HG02571 (cell line): ENCODE results near the gene CLDN34.

Experiments
- ATAC-seq: cut with Tn5 transposase; IDR thresholded peaks from one replicate; pipeline ENCODE4 v1.9.1; 2021; ENCODE audit warnings: mild to moderate bottlenecking, moderate library complexity; ENCODE audit not compliant: unreplicated experiment

The CLDN34 gene

GRCh38 chrX:9980401-9980800, 13.2 kb downstream of the CLDN34 start:
- no peak for ATAC-seq

GRCh38 chrX:9980927-9981326, 13.8 kb downstream of the CLDN34 start:
- no peak for ATAC-seq

GRCh38 chrX:9983441-9983840, 16.3 kb downstream of the CLDN34 start:
- ATAC-seq: no peak

DNA sequence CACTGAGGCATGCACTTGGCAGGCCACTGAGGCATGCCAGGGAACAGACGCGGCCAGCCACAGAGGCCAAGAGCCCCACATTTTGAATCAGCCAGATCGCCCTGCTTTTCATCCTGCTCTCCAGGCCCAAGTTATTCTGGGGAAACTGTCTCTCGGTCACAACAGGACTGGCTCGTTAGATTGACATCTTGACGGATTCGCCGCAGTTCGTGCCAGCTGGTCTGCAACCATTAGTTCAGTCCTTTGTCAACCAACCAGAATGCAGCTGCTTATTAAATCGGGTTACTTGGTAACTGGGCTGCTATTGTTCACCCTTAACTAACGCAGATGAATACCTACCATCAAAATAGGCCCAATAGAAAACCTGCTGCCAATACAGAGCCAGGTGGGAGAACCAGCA, 16.7 kb downstream of the CLDN34 start:
- no peak for ATAC-seq

DNA sequence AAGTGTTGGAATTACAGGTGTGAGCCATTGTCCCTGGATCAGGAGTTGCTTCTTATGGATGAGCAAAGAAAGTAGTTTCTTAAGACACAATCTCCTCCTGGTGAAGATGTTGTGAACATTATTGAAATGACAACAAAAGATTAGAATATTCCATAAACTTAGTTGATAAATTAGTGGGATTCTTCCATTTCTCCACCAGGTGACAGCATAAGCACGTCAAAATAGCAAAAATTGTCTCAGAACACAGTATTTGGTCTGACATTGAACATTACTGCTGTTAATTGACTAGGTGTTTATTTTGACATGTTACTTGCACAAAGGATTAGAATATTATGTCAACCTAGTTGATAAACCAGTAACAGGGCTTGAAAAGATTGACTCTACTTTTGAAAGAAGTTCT, 21.6 kb downstream of the CLDN34 start:
- no peak for ATAC-seq

GRCh38 chrX:9992061-9992460, 24.9 kb downstream of the CLDN34 start:
- no peak for ATAC-seq

DNA sequence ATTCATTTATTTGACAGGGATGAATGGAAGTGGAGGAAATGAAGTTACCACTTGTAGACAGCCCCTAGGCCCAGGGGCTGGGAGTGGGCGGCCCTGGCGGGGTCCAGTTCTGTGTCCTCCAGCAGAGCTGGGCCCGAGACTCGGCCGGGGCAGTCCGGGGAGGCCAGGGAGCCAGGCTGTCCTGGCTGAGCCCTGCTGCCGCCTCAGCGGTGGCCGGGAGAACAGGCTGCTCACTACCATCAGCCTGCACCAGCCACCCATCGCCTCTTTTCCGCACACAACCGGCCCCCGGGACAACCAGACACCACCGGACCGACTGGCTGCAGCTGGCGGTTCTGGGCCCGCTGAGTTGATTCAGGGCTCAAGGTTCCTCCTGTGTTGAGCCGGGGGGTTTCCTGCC, 25.6 kb downstream of the CLDN34 start:
- ATAC-seq: no peak

- peak; percentile 61 for ATAC-seq
Observed at GRCh38 chrX:9995855-9996339, 28.7 kb downstream of the CLDN34 start.

GRCh38 chrX:9997041-9997440, 29.9 kb downstream of the CLDN34 start:
- ATAC-seq: no peak

DNA sequence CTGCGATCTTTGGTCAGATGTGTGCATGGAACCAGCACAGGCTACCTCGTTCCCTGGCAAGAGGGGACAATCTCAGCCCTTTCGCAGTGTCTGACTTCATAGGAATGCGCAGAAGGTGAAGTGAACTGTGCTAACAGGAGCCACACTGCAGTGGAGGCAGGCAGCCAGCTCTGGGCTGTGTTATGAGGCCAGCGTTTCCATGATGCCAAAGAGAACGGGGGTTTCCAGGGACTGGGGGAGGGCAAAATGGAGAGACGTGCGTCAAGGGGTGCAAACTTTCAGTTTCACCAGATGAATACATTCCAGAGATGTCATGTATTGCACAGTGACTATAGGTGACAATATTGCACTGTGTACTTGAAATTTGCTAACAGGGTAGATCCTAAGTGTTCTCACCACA, 30.4 kb downstream of the CLDN34 start:
- ATAC-seq: no peak

DNA sequence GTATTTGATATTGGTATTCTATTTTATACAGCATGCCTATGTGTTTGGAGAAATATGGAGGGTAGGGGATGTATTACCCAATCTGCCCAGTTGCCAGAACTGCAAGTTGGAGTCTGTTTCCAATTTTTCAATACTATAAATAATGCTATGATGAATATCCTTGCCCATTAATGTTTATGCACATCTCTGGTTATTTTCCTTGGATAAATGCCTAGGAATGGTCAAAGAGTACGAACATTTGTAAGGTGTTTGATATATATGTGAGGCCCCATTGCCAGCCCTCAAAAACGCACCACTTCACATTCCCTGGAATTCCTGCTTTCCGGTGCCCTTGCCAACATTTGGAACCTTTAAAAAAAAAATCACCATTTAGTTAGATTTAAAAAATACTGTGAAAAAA, 34.3 kb downstream of the CLDN34 start:
- ATAC-seq: no peak

- ATAC-seq: no peak
Observed at GRCh38 chrX:10004832-10005475, 37.8 kb downstream of the CLDN34 start.

- ATAC-seq: no peak
Observed at GRCh38 chrX:10006086-10006485, 38.9 kb downstream of the CLDN34 start.

DNA sequence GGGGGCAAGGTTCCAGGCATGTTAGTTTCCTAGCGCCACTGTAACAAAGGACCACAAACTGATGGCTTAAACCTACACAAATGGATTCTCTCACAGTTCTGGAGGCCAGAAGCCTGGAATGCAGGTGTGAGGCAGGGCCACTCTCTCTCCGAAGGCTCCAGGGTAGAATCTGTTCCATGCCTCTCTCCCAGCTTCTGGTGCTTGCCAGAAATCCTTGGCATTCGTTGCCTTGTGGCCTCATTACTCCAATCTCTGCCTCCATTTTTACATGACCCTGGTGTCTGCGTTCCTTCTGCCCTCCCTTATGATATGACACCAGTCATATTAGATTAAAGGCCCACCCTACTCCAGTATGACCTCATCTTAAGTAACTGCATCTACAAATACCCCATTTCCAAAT, 39.6 kb downstream of the CLDN34 start:
- no peak for ATAC-seq

GRCh38 chrX:10007621-10008020, 40.5 kb downstream of the CLDN34 start:
- ATAC-seq: no peak

DNA sequence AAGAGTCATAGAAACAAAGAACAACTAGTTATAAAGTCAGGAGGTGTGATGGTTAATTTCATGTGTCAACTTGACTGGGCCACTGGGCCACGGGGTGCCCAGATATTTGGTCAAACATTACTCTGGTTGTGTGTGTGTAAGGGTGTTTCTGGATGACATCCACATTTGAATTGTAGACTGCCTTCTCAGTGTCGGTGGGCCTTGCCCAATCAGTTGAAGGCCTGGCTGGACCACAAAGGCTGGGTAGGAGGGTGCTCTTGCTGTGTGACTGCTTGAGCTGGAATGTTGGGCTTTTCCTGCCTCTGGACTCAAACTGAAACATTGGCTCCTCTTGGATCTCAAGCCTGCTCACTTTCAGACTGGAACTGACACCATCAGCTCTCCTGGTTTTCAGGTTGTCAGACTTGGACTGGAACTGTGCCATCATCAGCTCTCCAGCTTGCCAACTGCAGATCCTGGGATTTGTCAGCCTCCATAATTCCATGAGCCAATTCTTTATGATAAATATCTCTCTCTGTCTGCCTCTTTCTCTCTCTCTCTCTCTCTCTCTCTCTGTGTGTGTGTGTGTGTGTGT, 41.4 kb downstream of the CLDN34 start:
- ATAC-seq: no peak

DNA sequence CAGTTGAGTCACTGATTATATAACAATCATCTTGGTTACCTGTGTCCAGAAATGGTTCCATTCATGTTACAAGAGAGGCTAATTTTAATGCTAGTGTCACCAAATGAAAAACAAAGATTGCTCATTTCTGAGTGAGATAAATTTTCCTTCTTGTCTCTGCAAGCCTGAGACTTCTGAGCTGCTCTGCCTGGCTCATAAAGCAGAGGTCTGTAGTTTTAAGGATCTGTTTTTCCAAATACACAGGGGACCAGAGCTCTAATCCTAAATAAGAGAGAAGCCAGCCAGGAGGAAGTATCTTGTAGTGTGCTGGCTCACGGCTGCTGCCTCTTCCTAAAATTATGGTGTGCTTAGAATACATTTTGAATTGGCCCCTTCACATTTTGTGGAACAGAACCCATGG, 42.6 kb downstream of the CLDN34 start:
- ATAC-seq: no peak

DNA sequence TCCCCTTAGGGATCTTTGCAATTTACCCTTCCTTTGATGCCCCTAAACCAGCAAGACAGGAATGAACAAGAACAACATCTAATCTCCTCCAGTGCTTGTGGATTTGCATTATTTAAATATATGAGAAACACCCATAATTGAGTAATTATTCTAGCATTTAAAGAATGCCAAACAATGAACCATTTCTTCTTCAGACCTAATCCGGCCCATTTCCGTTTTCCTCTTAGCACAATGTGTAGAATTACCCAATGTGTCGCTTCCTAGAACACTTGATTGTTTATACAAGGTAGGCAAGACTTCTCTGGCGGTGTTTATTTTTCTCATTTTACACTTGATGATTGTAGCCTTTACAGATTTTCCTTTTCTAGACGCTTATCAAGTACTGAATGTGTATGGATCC, 43.5 kb downstream of the CLDN34 start:
- no peak for ATAC-seq

DNA sequence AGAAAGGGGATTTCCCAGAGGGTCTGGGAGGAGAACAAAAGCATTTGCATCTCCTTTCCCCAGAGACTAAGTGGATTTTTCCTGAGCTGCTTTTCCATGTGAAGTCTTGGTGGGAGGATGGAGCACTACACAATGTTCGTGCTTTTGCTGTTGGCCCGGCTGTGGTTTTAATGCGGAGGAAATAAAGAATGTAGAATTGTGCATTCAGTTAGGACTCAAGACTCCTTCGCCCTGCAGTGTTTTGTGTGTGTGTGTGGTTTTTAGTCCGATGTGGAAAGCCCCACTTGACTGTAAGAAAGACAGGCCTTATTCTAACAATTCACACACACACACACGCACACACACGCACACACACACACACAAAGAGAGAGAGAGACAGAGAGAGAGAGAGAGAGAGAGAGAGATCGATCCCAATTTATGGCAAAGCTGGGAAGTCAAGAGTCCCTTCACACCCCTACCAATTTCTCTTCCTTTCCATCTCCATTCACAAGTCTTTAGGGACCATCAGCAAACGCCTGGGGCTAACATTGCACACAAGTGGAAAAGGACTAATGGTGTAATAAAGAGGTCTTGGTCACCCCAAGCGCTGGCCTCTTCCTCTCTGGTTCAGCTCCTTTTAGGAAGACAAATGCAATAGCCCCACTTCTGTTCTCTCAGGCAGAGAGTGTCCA, 44.2 kb downstream of the CLDN34 start:
- no peak for ATAC-seq

DNA sequence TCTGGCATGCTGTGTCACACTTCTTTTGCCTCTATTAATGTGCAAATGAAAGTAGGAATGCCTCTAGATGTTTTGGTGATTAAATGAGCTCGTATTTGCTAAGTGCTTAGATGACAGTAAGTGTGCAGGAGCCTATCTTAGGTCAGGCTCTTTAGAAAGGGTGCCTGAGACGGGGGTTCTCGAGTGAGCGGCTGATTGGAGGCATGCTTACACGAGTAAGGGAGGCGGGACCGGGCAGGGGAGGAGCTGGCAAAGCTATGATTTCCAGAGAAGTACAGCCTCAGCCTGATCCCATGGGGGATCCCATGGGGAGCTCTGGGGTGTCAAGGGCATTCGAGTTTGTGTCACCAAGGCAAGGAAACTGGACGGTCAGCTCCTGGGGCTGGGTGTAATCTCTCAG, 44.8 kb downstream of the CLDN34 start:
- ATAC-seq: no peak

- ATAC-seq: peak; percentile 84
Observed at GRCh38 chrX:10014462-10015354, 47.5 kb downstream of the CLDN34 start.
